Activated CD8-positive, alpha-beta T cell treated with anti-CD3 and anti-CD28 coated beads, Interleukin-2, amount 10 ng/mL, durations not matched to agents 7 days and 5 days (primary cell): ENCODE measurements around the gene KCNH6. TPM values are rescaled to one million over a fixed set of nuclear protein-coding genes. Genes with fewer than 3 reads are reported as not detected.

ENCODE experiments used
- ATAC-seq: fragments of 150-1000 bp; cut with Tn5 transposase; one replicate; pipeline ENCODE4 v1.10.0; 2021; ENCODE audit warnings: moderate library complexity
- CTCF ChIA-PET: fragments of 350-600 bp; sonication (Branson Sonifier 250); formaldehyde crosslinking; loops from one replicate; lab custom pipeline; 2021; ENCODE audit warnings: antibody characterized with exemption; lab: Charles Lee
- POLR2A ChIA-PET: fragments of 350-600 bp; sonication (Branson Sonifier 250); formaldehyde crosslinking; loops from one replicate; lab custom pipeline; 2021; ENCODE audit warnings: antibody characterized with exemption; lab: Charles Lee
- DNase-seq: peaks from one replicate; pipeline ENCODE4 v3.0.0-alpha.2; 2020
- H3K27ac Mint-ChIP-seq: one replicate; pipeline ENCODE4 v1.8.0; 2021; ENCODE audit warnings: mild to moderate bottlenecking, mixed read lengths
- H3K27me3 Mint-ChIP-seq: one replicate; pipeline ENCODE4 v1.8.0; 2021; ENCODE audit warnings: low read depth, mixed read lengths
- H3K36me3 Mint-ChIP-seq: one replicate; pipeline ENCODE4 v1.8.0; 2021; ENCODE audit warnings: low read depth, mixed read lengths
- H3K4me1 Mint-ChIP-seq: one replicate; pipeline ENCODE4 v1.8.0; 2021; ENCODE audit warnings: low read depth, mixed read lengths
- H3K4me3 Mint-ChIP-seq: one replicate; pipeline ENCODE4 v1.8.0; 2021; ENCODE audit warnings: mild to moderate bottlenecking, mixed read lengths
- H3K9me3 Mint-ChIP-seq: one replicate; pipeline ENCODE4 v1.8.0; 2022; ENCODE audit warnings: mixed read lengths; ENCODE audit not compliant: insufficient read depth
- total RNA-seq, 2 experiments: library from RNA; stranded (reverse); gene quantifications; one replicate each; pipeline ENCODE4 v1.2.3, GENCODE V29; 2021

KCNH6 gene
- total RNA-seq, 2 experiments from 2014 or later, result not detected

- DNase-seq, result no peak
- ChIA-PET POLR2A (interaction anchor here (0.9 to 1.8 kb wide), 2 partner anchors 16 to 66 kb away, joined by 3 to 4 read pairs; no protein-coding TSS in a partner anchor), CTCF (interaction anchor here (0.9 to 4.9 kb wide), 6 partner anchors 20 to 159 kb away, joined by 3 to 37 read pairs (median 4); no protein-coding TSS in a partner anchor)
- peaks cover 48% of the 10 kb centered on the region for H3K36me3 Mint-ChIP-seq
- no peaks in the 10 kb centered on the region for H3K27me3 Mint-ChIP-seq
- peaks cover 41% of the 10 kb centered on the region for H3K4me1 Mint-ChIP-seq
- H3K9me3 Mint-ChIP-seq, result no peaks in the 10 kb centered on the region
- ATAC-seq, result no peak
- H3K27ac Mint-ChIP-seq, result peak overlapping the region; percentile 79
- H3K4me3 Mint-ChIP-seq, result peak overlapping the region; percentile 99
Observed at GRCh38 chr17:63552211-63552610, 29.1 kb downstream of the KCNH6 start.

- DNase-seq, result no peak
- Mint-ChIP-seq H3K4me3 (no peak overlapping the region), H3K36me3 (peaks cover 45% of the 10 kb centered on the region), H3K27me3 (no peaks in the 10 kb centered on the region), H3K4me1 (peaks cover 45% of the 10 kb centered on the region), H3K9me3 (no peaks in the 10 kb centered on the region), H3K27ac (peak overlapping the region; percentile 40)
- POLR2A ChIA-PET, result no interaction called here
- CTCF ChIA-PET, result no interaction called here
- no peak for ATAC-seq
Observed at GRCh38 chr17:63555500-63556156, 32.5 kb downstream of the KCNH6 start.

GRCh38 chr17:63557416-63557815 is 34.3 kb downstream of the KCNH6 start:
- CTCF ChIA-PET, result interaction anchor here (0.9 kb wide), 1 partner anchor 140 kb away, joined by 3 read pairs; no protein-coding TSS in a partner anchor
- Mint-ChIP-seq H3K9me3 (no peaks in the 10 kb centered on the region), H3K4me3 (no peak overlapping the region), H3K4me1 (peaks cover 42% of the 10 kb centered on the region), H3K36me3 (peaks cover 35% of the 10 kb centered on the region), H3K27me3 (no peaks in the 10 kb centered on the region), H3K27ac (no peak overlapping the region)
- no peak for DNase-seq
- POLR2A ChIA-PET, result no interaction called here
- no peak for ATAC-seq

- POLR2A ChIA-PET, result no interaction called here
- H3K4me3 Mint-ChIP-seq, result no peak overlapping the region
- H3K4me1 Mint-ChIP-seq, result peaks cover 37% of the 10 kb centered on the region
- peaks cover 29% of the 10 kb centered on the region for H3K36me3 Mint-ChIP-seq
- no peaks in the 10 kb centered on the region for H3K9me3 Mint-ChIP-seq
- no peak overlapping the region for H3K27ac Mint-ChIP-seq
- H3K27me3 Mint-ChIP-seq, result no peaks in the 10 kb centered on the region
- DNase-seq (no peak), ATAC-seq (no peak)
- CTCF ChIA-PET, result no interaction called here
Observed at GRCh38 chr17:63558441-63558840, 35.3 kb downstream of the KCNH6 start.

- H3K27ac Mint-ChIP-seq, result no peak overlapping the region
- H3K4me1 Mint-ChIP-seq, result peaks cover 17% of the 10 kb centered on the region
- no peaks in the 10 kb centered on the region for H3K9me3 Mint-ChIP-seq
- no peak for DNase-seq
- ChIA-PET CTCF (no interaction called here), POLR2A (interaction anchor here (0.6 kb wide), 1 partner anchor 134 kb away, joined by 4 read pairs; no protein-coding TSS in a partner anchor)
- peaks cover 12% of the 10 kb centered on the region for H3K36me3 Mint-ChIP-seq
- no peak overlapping the region for H3K4me3 Mint-ChIP-seq
- H3K27me3 Mint-ChIP-seq, result no peaks in the 10 kb centered on the region
- no peak for ATAC-seq
Observed at GRCh38 chr17:63561819-63562218, 38.7 kb downstream of the KCNH6 start.

- no peak for DNase-seq
- POLR2A ChIA-PET, result no interaction called here
- CTCF ChIA-PET, result no interaction called here
- no peaks in the 10 kb centered on the region for H3K9me3 Mint-ChIP-seq
- no peaks in the 10 kb centered on the region for H3K27me3 Mint-ChIP-seq
- no peak overlapping the region for H3K27ac Mint-ChIP-seq
- peaks cover 5% of the 10 kb centered on the region for H3K36me3 Mint-ChIP-seq
- no peak overlapping the region for H3K4me3 Mint-ChIP-seq
- no peak for ATAC-seq
- peaks cover 11% of the 10 kb centered on the region for H3K4me1 Mint-ChIP-seq
Observed at GRCh38 chr17:63563339-63563738, 40.2 kb downstream of the KCNH6 start.

GRCh38 chr17:63564562-63564961 is 41.4 kb downstream of the KCNH6 start:
- no peak for DNase-seq
- Mint-ChIP-seq H3K4me1 (peaks cover 11% of the 10 kb centered on the region), H3K36me3 (peaks cover 9% of the 10 kb centered on the region), H3K9me3 (no peaks in the 10 kb centered on the region), H3K27me3 (no peaks in the 10 kb centered on the region), H3K27ac (no peak overlapping the region), H3K4me3 (no peak overlapping the region)
- ChIA-PET CTCF (interaction anchor here (1.0 kb wide), 1 partner anchor 139 kb away, joined by 4 read pairs; no protein-coding TSS in a partner anchor), POLR2A (interaction anchor here (0.6 kb wide), 1 partner anchor 45 kb away, joined by 3 read pairs; no protein-coding TSS in a partner anchor)
- ATAC-seq, result no peak

- ATAC-seq (no peak), DNase-seq (no peak)
- Mint-ChIP-seq H3K27me3 (no peaks in the 10 kb centered on the region), H3K27ac (no peak overlapping the region), H3K9me3 (no peaks in the 10 kb centered on the region), H3K4me1 (peaks cover 16% of the 10 kb centered on the region), H3K36me3 (peaks cover 15% of the 10 kb centered on the region), H3K4me3 (no peak overlapping the region)
- CTCF ChIA-PET, result interaction anchor here (1.6 kb wide), 1 partner anchor 44 kb away, joined by 5 read pairs; no protein-coding TSS in a partner anchor
- POLR2A ChIA-PET, result no interaction called here
Observed at GRCh38 chr17:63567229-63567628, 44.1 kb downstream of the KCNH6 start.

- DNase-seq (no peak), ATAC-seq (no peak)
- ChIA-PET POLR2A (interaction anchor here (0.7 to 1.0 kb wide), 2 partner anchors 17 to 141 kb away, joined by 3 to 4 read pairs; no protein-coding TSS in a partner anchor), CTCF (interaction anchor here (0.8 to 1.6 kb wide), 4 partner anchors 17 to 143 kb away, joined by 3 to 5 read pairs (median 3); no protein-coding TSS in a partner anchor)
- Mint-ChIP-seq H3K4me3 (no peak overlapping the region), H3K4me1 (peaks cover 11% of the 10 kb centered on the region), H3K27ac (no peak overlapping the region), H3K27me3 (no peaks in the 10 kb centered on the region), H3K9me3 (no peaks in the 10 kb centered on the region), H3K36me3 (peaks cover 17% of the 10 kb centered on the region)
Observed at GRCh38 chr17:63568563-63568962, 45.4 kb downstream of the KCNH6 start.

GRCh38 chr17:63571632-63572310 is 48.6 kb downstream of the KCNH6 start:
- Mint-ChIP-seq H3K36me3 (peaks cover 16% of the 10 kb centered on the region), H3K4me1 (peaks cover 11% of the 10 kb centered on the region), H3K9me3 (no peaks in the 10 kb centered on the region), H3K4me3 (no peak overlapping the region), H3K27ac (no peak overlapping the region), H3K27me3 (no peaks in the 10 kb centered on the region)
- ATAC-seq, result no peak
- CTCF ChIA-PET, result interaction anchor here (0.8 to 1.9 kb wide), 3 partner anchors 20 to 146 kb away, joined by 4 to 8 read pairs (median 5); no protein-coding TSS in a partner anchor
- POLR2A ChIA-PET, result no interaction called here
- no peak for DNase-seq

GRCh38 chr17:63573634-63574033 is 50.5 kb downstream of the KCNH6 start:
- Mint-ChIP-seq H3K4me1 (peaks cover 10% of the 10 kb centered on the region), H3K4me3 (no peak overlapping the region), H3K36me3 (peaks cover 14% of the 10 kb centered on the region), H3K27ac (no peak overlapping the region), H3K27me3 (no peaks in the 10 kb centered on the region), H3K9me3 (no peaks in the 10 kb centered on the region)
- ChIA-PET CTCF (interaction anchor here (0.5 to 1.9 kb wide), 2 partner anchors 22 to 846 kb away, joined by 3 to 5 read pairs; no protein-coding TSS in a partner anchor), POLR2A (no interaction called here)
- no peak for ATAC-seq
- no peak for DNase-seq
